BLaER1 treated with 17β-estradiol and CSF1 and Interleukin-3, amounts not matched to agents 10 nM and 100 nM (cell line): ENCODE data around the gene CCDC57.

Experiments used
- H3K27ac ChIP-seq, 11 experiments: shearing (Covaris generic); formaldehyde crosslinking; 2 replicates each; pipeline ENCODE4 v1.8.1; 2022
- H3K27me3 ChIP-seq, 11 experiments: shearing (Covaris generic); formaldehyde crosslinking; 2 replicates each; pipeline ENCODE4 v1.8.1; 2022
- H3K36me3 ChIP-seq, 11 experiments: shearing (Covaris generic); formaldehyde crosslinking; 2 replicates each; pipeline ENCODE4 v1.8.1; 2022
- H3K4me1 ChIP-seq, 10 experiments: shearing (Covaris generic); formaldehyde crosslinking; 2 replicates each; pipeline ENCODE4 v1.8.1; 2022
- H3K4me2 ChIP-seq, 11 experiments: shearing (Covaris generic); formaldehyde crosslinking; 2 replicates each; pipeline ENCODE4 v1.8.1; 2022
- H3K4me3 ChIP-seq, 10 experiments: shearing (Covaris generic); formaldehyde crosslinking; 2 replicates each; pipeline ENCODE4 v1.8.1; 2022
- H3K9ac ChIP-seq, 11 experiments: shearing (Covaris generic); formaldehyde crosslinking; 2 replicates each; pipeline ENCODE4 v1.8.1; 2022
- H3K9me3 ChIP-seq, 11 experiments: shearing (Covaris generic); formaldehyde crosslinking; replicated peaks in 1 of 11; 2 replicates each; pipeline ENCODE4 v1.8.1; 2022
- H4K20me1 ChIP-seq, 11 experiments: shearing (Covaris generic); formaldehyde crosslinking; 2 replicates each; pipeline ENCODE4 v1.8.1; 2022
- Cebpa-rat ChIP-seq, 11 experiments: shearing (Covaris generic); IDR thresholded peaks; 2 replicates each; pipeline ENCODE4 v1.8.1; 2022

Gene CCDC57

DNA sequence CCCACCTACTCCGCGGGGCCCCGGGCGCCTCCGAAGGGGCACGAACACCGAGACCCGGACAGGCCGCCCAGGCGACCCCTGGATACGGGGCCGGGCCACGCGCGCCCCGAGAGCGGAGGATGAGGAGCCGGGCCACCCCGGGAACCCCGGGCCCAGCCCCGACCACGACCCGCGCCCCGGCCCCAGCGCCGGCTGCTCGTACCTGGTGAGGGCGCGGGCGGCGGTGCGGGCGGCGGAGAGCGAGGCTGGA lies 114.8 kb downstream of the CCDC57 start:
- Histone ChIP-seq H4K20me1 (peaks cover 18 to 50% (median 46%) of the 10 kb centered on the region in 11 experiments; a peak in 21 of 22 replicates), H3K4me3 (peak overlapping the region; percentile 83 to 100 (median 98)), H3K27ac (peak overlapping the region; percentile 76 to 98 (median 96)), H3K27me3 (no peaks in the 10 kb centered on the region), H3K9me3 (no peaks in the 10 kb centered on the region), H3K9ac (peak overlapping the region; percentile 92 to 100 (median 98)), H3K36me3 (peaks cover 27 to 47% (median 36%) of the 10 kb centered on the region in 11 experiments), H3K4me1 (peaks cover 44 to 61% (median 57%) of the 10 kb centered on the region in 10 experiments), H3K4me2 (peak overlapping the region; percentile 92 to 100 (median 99))
- TF ChIP-seq Cebpa-rat (IDR thresholded peaks at IDR 0.05) = no peak

GRCh38 chr17:82097184-82097918 lies 115.3 kb downstream of the CCDC57 start:
- H3K27ac ChIP-seq = peak overlapping the region; percentile 76 to 98 (median 96)
- H3K4me2 ChIP-seq = peak overlapping the region; percentile 92 to 100 (median 99)
- H3K27me3 ChIP-seq = no peaks in the 10 kb centered on the region
- peaks cover 18 to 55% (median 48%) of the 10 kb centered on the region in 11 experiments; a peak in 21 of 22 replicates for H4K20me1 ChIP-seq
- peaks cover 44 to 57% (median 52%) of the 10 kb centered on the region in 10 experiments for H3K4me1 ChIP-seq
- peak overlapping the region; percentile 83 to 100 (median 98) for H3K4me3 ChIP-seq
- H3K9ac ChIP-seq = peak overlapping the region; percentile 92 to 100 (median 98)
- H3K9me3 ChIP-seq = no peaks in the 10 kb centered on the region
- H3K36me3 ChIP-seq = peaks cover 32 to 52% (median 41%) of the 10 kb centered on the region in 11 experiments
- no peak for TF ChIP-seq Cebpa-rat (IDR thresholded peaks at IDR 0.05)

- H3K9ac ChIP-seq = peak overlapping the region; percentile 92 to 100 (median 98)
- peaks cover 44 to 51% (median 46%) of the 10 kb centered on the region in 10 experiments for H3K4me1 ChIP-seq
- no peaks in the 10 kb centered on the region for H3K9me3 ChIP-seq
- H4K20me1 ChIP-seq = peaks cover 18 to 61% (median 54%) of the 10 kb centered on the region in 11 experiments; a peak in 21 of 22 replicates
- no peak for TF ChIP-seq Cebpa-rat (IDR thresholded peaks at IDR 0.05)
- H3K4me3 ChIP-seq = peak overlapping the region; percentile 83 to 100 (median 98)
- peak overlapping the region; percentile 76 to 98 (median 96); a peak in 21 of 22 replicates for H3K27ac ChIP-seq
- peak overlapping the region; percentile 92 to 100 (median 99) for H3K4me2 ChIP-seq
- H3K36me3 ChIP-seq = peaks cover 38 to 58% (median 47%) of the 10 kb centered on the region in 11 experiments
- H3K27me3 ChIP-seq = no peaks in the 10 kb centered on the region
Observed at GRCh38 chr17:82096709-82097183, 115.9 kb downstream of the CCDC57 start.

DNA sequence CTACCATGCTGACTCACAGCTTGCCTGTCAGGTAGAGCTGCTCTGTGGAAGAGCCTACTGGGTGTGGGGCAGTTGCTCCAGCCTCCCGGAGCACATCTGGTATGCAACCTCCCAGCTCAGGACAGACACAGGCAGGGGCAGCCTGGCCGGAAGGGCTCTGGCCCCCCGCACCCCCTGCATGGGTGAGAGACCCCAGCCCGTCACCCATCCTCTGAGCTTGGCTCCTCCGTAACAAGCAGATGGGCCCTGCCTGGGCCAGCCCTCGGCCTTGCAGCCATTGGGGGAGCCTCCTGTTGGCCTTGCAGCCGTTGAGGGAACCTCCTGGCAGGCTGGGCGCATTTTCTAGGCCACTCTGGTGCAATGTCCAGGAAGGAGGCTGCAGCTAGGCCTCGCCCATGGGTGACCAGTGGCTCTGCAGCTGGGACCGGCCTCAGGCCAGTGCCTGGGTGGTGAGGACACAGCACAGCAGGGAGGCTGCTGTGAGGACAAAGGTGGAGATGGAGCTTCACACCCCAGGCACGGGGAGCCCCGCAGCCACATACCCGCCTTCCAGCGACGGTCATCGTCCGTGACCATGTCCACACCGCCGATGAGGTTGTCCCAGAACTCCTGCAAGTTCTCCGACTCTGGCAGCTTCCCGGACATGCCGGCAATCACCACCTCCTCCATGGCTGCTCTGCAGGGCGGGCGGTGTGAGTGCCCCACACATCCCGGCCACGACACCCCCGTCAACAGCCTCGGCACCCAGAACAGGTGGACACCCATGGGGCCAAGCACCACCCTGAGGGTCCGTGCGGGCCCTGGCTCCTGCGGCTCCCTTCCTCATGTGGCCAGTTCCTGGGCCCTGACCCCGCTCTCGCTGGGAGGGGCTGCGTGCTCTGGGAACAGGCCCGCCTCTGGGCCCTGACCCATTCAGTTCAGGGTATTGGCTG lies 116.6 kb downstream of the CCDC57 start:
- peaks cover 37 to 44% (median 39%) of the 10 kb centered on the region in 10 experiments for H3K4me1 ChIP-seq
- H3K27ac ChIP-seq = peak overlapping the region; percentile 76 to 98 (median 96); a peak in 19 of 22 replicates
- H3K9ac ChIP-seq = peak overlapping the region; percentile 92 to 100 (median 98)
- peak overlapping the region; percentile 92 to 100 (median 99) for H3K4me2 ChIP-seq
- peak overlapping the region; percentile 83 to 100 (median 98) for H3K4me3 ChIP-seq
- TF ChIP-seq Cebpa-rat (IDR thresholded peaks at IDR 0.05) = no peak
- peaks cover 45 to 64% (median 54%) of the 10 kb centered on the region in 11 experiments for H3K36me3 ChIP-seq
- H3K9me3 ChIP-seq = no peaks in the 10 kb centered on the region
- H4K20me1 ChIP-seq = peaks cover 18 to 68% (median 61%) of the 10 kb centered on the region in 11 experiments; a peak in 21 of 22 replicates
- H3K27me3 ChIP-seq = no peaks in the 10 kb centered on the region

DNA sequence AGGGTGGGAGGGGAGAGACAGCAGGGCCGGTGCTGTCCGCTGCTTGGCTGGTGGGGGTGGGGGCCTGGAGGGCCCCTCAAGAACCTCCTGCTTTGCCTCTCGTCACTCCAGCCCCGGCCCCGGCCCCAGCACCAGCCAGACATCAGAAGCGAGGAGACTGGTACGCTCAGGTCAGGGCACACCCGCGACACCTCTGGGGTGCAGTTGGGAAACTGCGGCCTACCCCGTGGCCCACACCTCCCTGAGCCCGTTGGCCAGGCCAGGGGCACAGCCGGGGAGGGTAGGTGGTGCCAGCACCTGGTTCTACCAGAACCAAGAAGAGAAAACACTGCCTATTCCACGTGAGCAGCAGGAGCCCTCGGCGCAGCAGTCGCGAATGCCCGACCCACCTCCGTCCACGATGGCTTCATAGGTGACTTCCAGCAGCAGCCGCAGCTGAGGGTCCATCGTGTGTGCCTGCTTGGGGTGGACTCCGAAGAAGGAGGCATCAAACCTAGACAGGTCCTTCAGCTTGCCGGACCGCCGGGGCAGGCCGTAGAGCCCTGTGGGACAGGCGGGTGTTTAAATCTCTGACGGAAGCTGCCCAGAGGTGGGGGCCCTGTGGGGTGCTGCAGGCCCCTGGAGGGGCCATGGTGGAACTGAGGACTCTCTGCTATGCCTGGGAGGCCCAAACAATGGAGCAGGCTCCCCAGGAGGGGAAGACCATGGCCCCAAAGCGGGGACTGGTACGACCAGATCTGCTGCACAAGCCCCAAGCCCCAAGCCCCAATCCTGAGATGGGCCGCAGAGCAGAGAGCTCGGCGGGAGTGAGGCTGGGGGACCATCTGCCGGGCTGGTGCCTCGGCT lies 117.5 kb downstream of the CCDC57 start:
- Histone ChIP-seq H3K36me3 (peaks cover 54 to 68% (median 63%) of the 10 kb centered on the region in 11 experiments), H3K4me3 (peak overlapping the region in 4 of 10 experiments; percentile 83 to 100 (median 98); a peak in 4 of 20 replicates), H4K20me1 (peaks cover 18 to 77% (median 70%) of the 10 kb centered on the region in 11 experiments; a peak in 21 of 22 replicates), H3K27me3 (no peaks in the 10 kb centered on the region), H3K4me1 (peaks cover 28 to 35% (median 31%) of the 10 kb centered on the region in 10 experiments), H3K9ac (peak overlapping the region; percentile 40 to 100 (median 98); a peak in 18 of 22 replicates), H3K27ac (peak overlapping the region in 2 of 11 experiments; percentile 17 to 98; a peak in 3 of 22 replicates), H3K9me3 (no peaks in the 10 kb centered on the region), H3K4me2 (peak overlapping the region; percentile 92 to 100 (median 99); a peak in 20 of 22 replicates)
- TF ChIP-seq Cebpa-rat (IDR thresholded peaks at IDR 0.05) = no peak

DNA sequence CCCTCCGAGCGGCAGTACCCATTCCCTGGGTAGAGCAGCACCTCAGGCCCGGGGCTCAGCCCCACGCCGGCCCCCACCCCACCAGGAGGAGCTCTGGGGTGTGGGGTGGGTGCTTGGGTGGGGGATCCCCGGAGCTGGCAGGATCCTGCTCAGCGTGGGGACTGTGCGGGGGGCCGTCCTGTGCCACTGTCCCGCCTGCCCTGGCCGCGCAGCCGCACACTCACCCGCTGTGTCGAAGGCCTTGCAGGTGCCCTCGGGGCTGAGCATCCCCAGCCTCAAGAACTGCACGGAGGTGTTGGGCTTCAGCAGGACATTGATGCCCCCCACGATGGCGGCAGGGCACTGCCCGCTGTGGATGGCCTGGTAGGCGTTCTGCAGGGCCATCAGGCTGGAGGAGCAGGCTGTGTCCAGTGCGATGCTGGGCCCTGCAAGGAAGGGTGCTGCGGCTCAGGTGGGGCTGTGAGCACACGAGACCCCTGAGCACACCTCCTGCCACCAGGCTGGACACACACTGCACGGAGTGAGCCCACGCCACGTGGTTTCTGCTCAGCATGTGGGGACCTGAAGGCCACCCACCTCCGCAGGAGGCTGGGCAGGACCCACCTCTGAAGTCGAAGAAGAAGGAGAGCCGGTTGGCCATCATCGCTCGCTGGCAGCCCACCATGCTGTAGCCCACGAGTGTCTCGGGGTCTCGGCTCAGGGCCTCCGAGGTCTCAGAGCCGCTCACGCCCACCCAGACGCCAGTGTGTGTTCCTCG lies 119.5 kb downstream of the CCDC57 start:
- no peak overlapping the region for H3K27ac ChIP-seq
- no peak overlapping the region for H3K4me3 ChIP-seq
- H3K9ac ChIP-seq = no peak overlapping the region
- H3K4me1 ChIP-seq = peaks cover 14 to 23% (median 18%) of the 10 kb centered on the region in 10 experiments
- peaks cover 73 to 88% (median 83%) of the 10 kb centered on the region in 11 experiments for H3K36me3 ChIP-seq
- H3K4me2 ChIP-seq = no peak overlapping the region
- H4K20me1 ChIP-seq = peaks cover 18 to 97% (median 90%) of the 10 kb centered on the region in 11 experiments; a peak in 21 of 22 replicates
- no peak for TF ChIP-seq Cebpa-rat (IDR thresholded peaks at IDR 0.05)
- no peaks in the 10 kb centered on the region for H3K9me3 ChIP-seq
- H3K27me3 ChIP-seq = no peaks in the 10 kb centered on the region

GRCh38 chr17:82092628-82092994 lies 120.0 kb downstream of the CCDC57 start:
- Histone ChIP-seq H3K27me3 (no peaks in the 10 kb centered on the region), H3K9me3 (no peaks in the 10 kb centered on the region), H3K4me1 (peaks cover 14 to 23% (median 18%) of the 10 kb centered on the region in 10 experiments), H3K9ac (no peak overlapping the region), H3K4me3 (no peak overlapping the region), H3K4me2 (no peak overlapping the region), H4K20me1 (peaks cover 18 to 99% (median 94%) of the 10 kb centered on the region in 11 experiments; a peak in 21 of 22 replicates), H3K27ac (no peak overlapping the region), H3K36me3 (peaks cover 79 to 93% (median 89%) of the 10 kb centered on the region in 11 experiments)
- no peak for TF ChIP-seq Cebpa-rat (IDR thresholded peaks at IDR 0.05)
